Measurements from ENCODE around the gene GRIA2. TPM values are rescaled to one million over a fixed set of nuclear protein-coding genes. Genes with fewer than 3 reads are reported as not detected.

GRIA2 gene
- total RNA-seq, 1 donor from 2014 or later, result 0.18 TPM

DNA sequence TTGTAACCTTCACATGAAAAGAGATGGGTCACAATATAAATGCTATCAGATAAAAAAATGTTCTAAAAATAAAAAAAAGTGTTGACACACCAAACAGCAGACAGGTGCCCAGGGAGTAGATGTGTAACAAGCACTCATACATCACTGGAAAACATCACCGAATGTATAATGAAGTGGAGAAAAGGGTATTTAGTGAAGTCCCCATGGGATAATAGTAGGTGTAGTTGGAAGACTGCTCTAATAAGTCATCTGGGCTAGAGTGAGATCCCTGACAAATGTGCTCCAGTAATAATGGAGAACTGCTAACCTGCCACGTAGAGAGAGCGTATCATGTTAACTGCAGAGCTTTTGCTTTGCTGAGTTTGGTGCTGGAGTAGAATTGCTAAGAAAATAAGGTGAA is 152.0 kb downstream of the GRIA2 start:
- no peak for DNase-seq (ENCODE audit: low spot score)

DNA sequence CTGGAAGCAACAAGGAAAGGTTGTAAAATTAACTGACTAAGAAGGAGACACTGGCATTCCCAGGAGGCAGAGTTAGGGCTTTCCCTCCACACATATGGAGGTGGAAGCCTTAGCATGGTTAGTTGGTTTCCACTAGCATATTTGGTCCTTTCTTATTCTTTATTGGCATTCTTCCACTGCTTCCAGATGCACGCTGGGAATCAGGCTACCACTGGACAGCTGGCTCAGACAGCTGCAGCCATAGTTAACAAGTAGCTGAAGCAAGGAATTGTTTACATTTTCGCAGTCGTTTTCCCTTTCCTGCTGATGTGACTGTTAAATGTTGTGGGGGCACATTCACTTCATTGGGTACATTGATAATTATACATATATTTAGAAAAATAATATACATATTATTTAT is 169.2 kb downstream of the GRIA2 start:
- no peak for DNase-seq (ENCODE audit: low spot score)

DNA sequence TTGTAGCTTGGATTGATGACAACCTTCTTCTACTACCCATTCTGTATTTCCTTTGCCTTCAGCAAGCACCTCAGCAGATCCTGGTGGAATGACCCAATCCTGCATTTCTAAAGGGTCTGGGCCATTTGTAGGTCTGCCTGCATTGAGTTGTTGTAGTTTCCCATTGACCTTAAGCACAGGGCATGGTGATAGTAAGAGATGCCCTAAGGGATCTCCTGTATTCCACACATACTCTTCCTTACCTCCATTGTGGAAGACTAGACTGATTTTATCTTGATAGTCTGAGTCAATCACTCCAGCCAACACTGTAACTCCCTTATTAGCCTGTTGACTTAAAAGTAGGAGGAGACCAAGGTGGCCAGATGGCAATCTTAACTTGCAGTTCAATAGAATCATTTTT is 184.5 kb downstream of the GRIA2 start:
- no peak for DNase-seq (ENCODE audit: low spot score)

Other genes with a start within 250 kb of the GRIA2 start
- 13.8 TPM for gene PDGFC, start 248.9 kb upstream of the GRIA2 start, total RNA-seq
- gene GLRB, start 144.6 kb upstream of the GRIA2 start, total RNA-seq, result 2.4 TPM